Mucosa of gallbladder (tissue), 1 donor: ENCODE measurements around the gene WDR33. TPM values are rescaled to one million over a fixed set of nuclear protein-coding genes. Genes with fewer than 3 reads are reported as not detected.

ENCODE experiments used
- DNase-seq: peaks from one replicate; pipeline ENCODE4 v3.0.0-alpha.2; 2020; ENCODE audit warnings: low spot score
- total RNA-seq: library from RNA; stranded (reverse); gene quantifications from one replicate; pipeline ENCODE4 v1.2.1, GENCODE V29; 2021
- donor health status: DM: no; HTN: no; CAD: no.

The WDR33 gene
- total RNA-seq, 1 donor from 2014 or later = 49.2 TPM

- peak; percentile 61 for DNase-seq
Observed at GRCh38 chr2:127695491-127696472, 115.2 kb downstream of the WDR33 start.

GRCh38 chr2:127694986-127695385 is 116.0 kb downstream of the WDR33 start:
- DNase-seq = no peak

- no peak for DNase-seq
Observed at GRCh38 chr2:127690696-127691095, 120.3 kb downstream of the WDR33 start.

- DNase-seq = no peak
Observed at GRCh38 chr2:127688405-127688804, 122.6 kb downstream of the WDR33 start.

GRCh38 chr2:127685410-127686080 is 125.4 kb downstream of the WDR33 start:
- DNase-seq = no peak

- no peak for DNase-seq
Observed at GRCh38 chr2:127683757-127684156, 127.2 kb downstream of the WDR33 start.

- no peak for DNase-seq
Observed at GRCh38 chr2:127683056-127683455, 127.9 kb downstream of the WDR33 start.

GRCh38 chr2:127681976-127682857 is 128.8 kb downstream of the WDR33 start:
- DNase-seq = no peak

GRCh38 chr2:127681288-127681804 is 129.6 kb downstream of the WDR33 start:
- DNase-seq = no peak

GRCh38 chr2:127680706-127681287 is 130.2 kb downstream of the WDR33 start:
- no peak for DNase-seq

GRCh38 chr2:127679680-127680361 is 131.2 kb downstream of the WDR33 start:
- peak; percentile 6 for DNase-seq

GRCh38 chr2:127678991-127679390 is 132.0 kb downstream of the WDR33 start:
- no peak for DNase-seq

GRCh38 chr2:127678531-127678930 is 132.4 kb downstream of the WDR33 start:
- DNase-seq = no peak

GRCh38 chr2:127676906-127677305 is 134.1 kb downstream of the WDR33 start:
- DNase-seq = no peak

GRCh38 chr2:127675331-127676261 is 135.4 kb downstream of the WDR33 start, which contains the start of gene LIMS2:
Gene LIMS2, minus strand, starts transcription at chr2:127675530. Its CDS starts 506 bp downstream, at chr2:127675024.
- no peak for DNase-seq

- DNase-seq = peak; percentile 10
Observed at GRCh38 chr2:127674241-127675209, 136.4 kb downstream of the WDR33 start.

GRCh38 chr2:127673291-127674069 is 137.5 kb downstream of the WDR33 start:
- DNase-seq = peak; percentile 9
